CD4-positive, CD25-positive, alpha-beta regulatory T cell (primary cell): ENCODE measurements around the gene NACC2. TPM values are rescaled to one million over a fixed set of nuclear protein-coding genes. Genes with fewer than 3 reads are reported as not detected.
A peak's percentile ranks its signal among the peaks of the same experiment; 100 is the strongest.

Experiments used
- ATAC-seq, 2 donors: fragments of 150-1000 bp; cut with Tn5 transposase; one replicate each; pipeline ENCODE4 v1.10.0; 2021; ENCODE audit warnings: low read depth in 2 of 2, moderate number of reproducible peaks in 2 of 2, moderate library complexity in 1 of 2
- DNase-seq, 3 donors: peaks; one replicate each; pipeline versions ENCODE4 v3.0.0 to v3.0.0-alpha.2; 2012 to 2022; ENCODE audit warnings: mixed read lengths in 1 of 3
- H3K27ac ChIP-seq: one replicate; pipeline ENCODE4 v1.7.0; 2013; ENCODE audit warnings: mild to moderate bottlenecking, low read length; ENCODE audit not compliant: insufficient read depth, poor library complexity, severe bottlenecking
- H3K27me3 ChIP-seq: one replicate; pipeline ENCODE4 v1.7.0; 2013; ENCODE audit warnings: low read length; ENCODE audit not compliant: control insufficient read depth, insufficient read depth
- H3K36me3 ChIP-seq: one replicate; pipeline ENCODE4 v1.7.0; 2013; ENCODE audit warnings: mild to moderate bottlenecking, low read length, moderate library complexity; ENCODE audit not compliant: control insufficient read depth, insufficient read depth
- H3K4me1 ChIP-seq: 2 replicates; pipeline ENCODE4 v1.7.0; 2013; ENCODE audit warnings: mild to moderate bottlenecking, low read length; ENCODE audit not compliant: insufficient read depth, control insufficient read depth, poor library complexity, severe bottlenecking
- H3K4me3 ChIP-seq: one replicate; pipeline ENCODE4 v1.7.0; 2013; ENCODE audit warnings: low read depth, mild to moderate bottlenecking, low read length, moderate library complexity
- H3K9me3 ChIP-seq, 2 experiments: 1 replicate in 1 of 2; 2 replicates in 1 of 2; pipeline ENCODE4 v1.7.0; 2013; ENCODE audit warnings: low read length in 2 of 2, mild to moderate bottlenecking in 1 of 2, moderate library complexity in 1 of 2; ENCODE audit not compliant: control insufficient read depth in 2 of 2
- H3K27ac Mint-ChIP-seq, 3 donors: one replicate each; pipeline ENCODE4 v1.8.0; 2020 to 2022; ENCODE audit warnings: mild to moderate bottlenecking in 3 of 3, mixed read lengths in 3 of 3, moderate library complexity in 2 of 3
- H3K27me3 Mint-ChIP-seq: one replicate; pipeline ENCODE4 v1.8.0; 2022; ENCODE audit warnings: mild to moderate bottlenecking, mixed read lengths
- H3K36me3 Mint-ChIP-seq: one replicate; pipeline ENCODE4 v1.8.0; 2020; ENCODE audit warnings: mixed read lengths
- H3K4me1 Mint-ChIP-seq, 4 donors: one replicate each; pipeline ENCODE4 v1.8.0; 2020 to 2022; ENCODE audit warnings: mixed read lengths in 4 of 4, mild to moderate bottlenecking in 1 of 4
- H3K4me3 Mint-ChIP-seq, 4 donors: one replicate each; pipeline ENCODE4 v1.8.0; 2020 to 2022; ENCODE audit warnings: mild to moderate bottlenecking in 4 of 4, mixed read lengths in 4 of 4, moderate library complexity in 3 of 4
- H3K9me3 Mint-ChIP-seq, 7 donors: one replicate each; pipeline ENCODE4 v1.8.0; 2020 to 2022; ENCODE audit warnings: mixed read lengths in 7 of 7, mild to moderate bottlenecking in 3 of 7, moderate library complexity in 2 of 7
- polyA plus RNA-seq, 4 donors: library from polyadenylated mRNA; unstranded; fragments of 300-500 nt; fragmentation: Illumina TruSeq; gene quantifications; one replicate each; pipeline ENCODE4 v1.2.3, GENCODE V29; 2021
- total RNA-seq: library from RNA; stranded (reverse); gene quantifications from one replicate; pipeline ENCODE4 v1.2.3, GENCODE V29; 2022

Gene NACC2
- total and polyA plus RNA-seq, 5 donors from 2014 or later = 0.76 to 4.8 (median 1.0) TPM

DNA sequence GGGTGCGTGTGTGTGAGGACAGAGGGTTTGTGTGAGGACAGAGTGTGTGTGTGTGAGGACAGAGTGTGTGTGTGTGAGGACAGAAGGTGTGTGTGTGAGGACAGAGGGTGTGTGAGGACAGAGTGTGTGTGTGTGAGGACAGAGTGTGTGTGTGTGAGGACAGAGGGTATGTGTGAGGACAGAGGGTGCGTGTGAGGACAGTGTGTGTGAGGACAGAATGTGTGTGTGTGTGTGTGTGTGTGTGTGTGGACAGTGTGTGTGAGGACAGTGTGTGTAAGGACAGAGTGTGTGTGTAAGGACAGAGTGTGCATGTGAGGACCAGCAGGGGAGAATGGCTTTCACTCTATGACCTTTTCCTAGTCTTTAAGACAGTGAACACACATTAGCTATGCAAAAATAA is 70.8 kb downstream of the NACC2 start:
- Histone ChIP-seq H3K27ac (no peak overlapping the region), H3K9me3 (no peaks in the 10 kb centered on the region), H3K4me3 (no peak overlapping the region), H3K4me1 (no peaks in the 10 kb centered on the region), H3K36me3 (peaks cover 6% of the 10 kb centered on the region), H3K27me3 (no peaks in the 10 kb centered on the region)
- Mint-ChIP-seq H3K4me1 (peaks cover 0 to 13% (median 3%) of the 10 kb centered on the region in 4 donors), H3K27me3 (no peaks in the 10 kb centered on the region), H3K9me3 (peaks cover 0 to 5% (median 0%) of the 10 kb centered on the region in 7 donors), H3K27ac (no peak overlapping the region), H3K4me3 (no peak overlapping the region), H3K36me3 (peaks cover 14% of the 10 kb centered on the region)
- DNase-seq (no peak), ATAC-seq (no peak)

DNA sequence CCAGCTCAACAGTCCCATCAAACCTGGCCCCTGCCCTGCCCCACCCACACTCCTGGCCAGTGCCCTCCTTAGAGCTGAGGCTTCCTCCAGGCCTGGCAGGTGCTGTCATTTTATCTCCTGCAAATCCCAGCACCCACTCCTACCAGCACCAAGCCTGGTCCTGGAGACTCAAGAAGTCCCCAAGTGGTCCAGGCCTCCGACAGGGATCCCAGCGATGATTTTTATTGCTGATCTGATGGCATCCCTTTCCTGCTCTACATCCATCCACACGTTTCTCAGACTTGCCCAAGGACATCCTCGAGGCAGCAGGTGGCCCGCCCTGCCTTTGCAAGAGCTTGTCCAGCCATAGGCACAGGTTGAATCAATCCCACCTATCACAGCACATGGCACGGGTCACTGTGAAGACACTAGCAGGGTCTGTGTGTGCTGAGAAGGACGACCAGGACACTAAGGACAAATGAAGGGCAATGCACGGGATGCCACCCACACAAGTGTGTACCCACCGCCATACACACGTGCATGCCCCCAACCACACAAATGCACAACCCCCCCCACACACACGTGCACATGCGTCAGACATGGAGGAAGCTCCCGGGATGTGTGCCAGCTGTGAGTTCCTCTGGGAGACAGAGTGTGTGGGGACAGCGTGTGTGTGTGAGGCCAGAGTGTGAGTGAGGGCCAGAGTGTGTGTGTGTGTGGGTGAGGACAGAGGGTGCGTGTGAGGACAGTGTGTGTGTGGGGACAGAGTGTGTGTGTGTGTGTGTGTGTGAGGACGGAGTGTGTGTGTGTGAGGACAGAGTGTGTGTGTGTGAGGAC is 71.5 kb downstream of the NACC2 start:
- Mint-ChIP-seq H3K9me3 (peaks cover 0 to 5% (median 0%) of the 10 kb centered on the region in 7 donors), H3K27ac (peak overlapping the region in 1 of 3 donors; percentile 83), H3K36me3 (peaks cover 14% of the 10 kb centered on the region), H3K4me3 (no peak overlapping the region), H3K27me3 (no peaks in the 10 kb centered on the region), H3K4me1 (peaks cover 0 to 13% (median 3%) of the 10 kb centered on the region in 4 donors)
- no peaks in the 10 kb centered on the region for H3K9me3 ChIP-seq
- H3K4me1 ChIP-seq = no peaks in the 10 kb centered on the region
- no peaks in the 10 kb centered on the region for H3K27me3 ChIP-seq
- ATAC-seq (no peak), DNase-seq (no peak)
- H3K36me3 ChIP-seq = no peaks in the 10 kb centered on the region
- no peak overlapping the region for H3K4me3 ChIP-seq
- no peak overlapping the region for H3K27ac ChIP-seq

GRCh38 chr9:136022731-136023409 is 72.2 kb downstream of the NACC2 start:
- Histone ChIP-seq H3K27ac (no peak overlapping the region), H3K36me3 (no peaks in the 10 kb centered on the region), H3K4me1 (no peaks in the 10 kb centered on the region), H3K4me3 (no peak overlapping the region), H3K9me3 (no peaks in the 10 kb centered on the region), H3K27me3 (no peaks in the 10 kb centered on the region)
- H3K4me1 Mint-ChIP-seq = peaks cover 0 to 13% (median 3%) of the 10 kb centered on the region in 4 donors
- peaks cover 14% of the 10 kb centered on the region for H3K36me3 Mint-ChIP-seq
- peaks cover 0 to 5% (median 0%) of the 10 kb centered on the region in 7 donors for H3K9me3 Mint-ChIP-seq
- no peak overlapping the region for H3K4me3 Mint-ChIP-seq
- no peaks in the 10 kb centered on the region for H3K27me3 Mint-ChIP-seq
- DNase-seq (no peak), ATAC-seq (no peak)
- H3K27ac Mint-ChIP-seq = no peak overlapping the region

GRCh38 chr9:136021872-136022681 is 73.0 kb downstream of the NACC2 start:
- H3K4me1 ChIP-seq = no peaks in the 10 kb centered on the region
- peaks cover 14% of the 10 kb centered on the region for H3K36me3 Mint-ChIP-seq
- H3K36me3 ChIP-seq = no peaks in the 10 kb centered on the region
- DNase-seq (no peak), ATAC-seq (no peak)
- no peak overlapping the region for H3K27ac ChIP-seq
- peaks cover 0 to 13% (median 0%) of the 10 kb centered on the region in 4 donors for H3K4me1 Mint-ChIP-seq
- H3K27me3 ChIP-seq = no peaks in the 10 kb centered on the region
- peaks cover 0 to 5% (median 0%) of the 10 kb centered on the region in 7 donors for H3K9me3 Mint-ChIP-seq
- no peak overlapping the region for H3K4me3 ChIP-seq
- no peaks in the 10 kb centered on the region for H3K9me3 ChIP-seq
- no peak overlapping the region for H3K4me3 Mint-ChIP-seq
- H3K27ac Mint-ChIP-seq = peak overlapping the region in 2 of 3 donors; percentile 11 to 34
- H3K27me3 Mint-ChIP-seq = no peaks in the 10 kb centered on the region

GRCh38 chr9:136021171-136021871 is 73.8 kb downstream of the NACC2 start:
- Histone ChIP-seq H3K4me1 (no peaks in the 10 kb centered on the region), H3K27me3 (no peaks in the 10 kb centered on the region), H3K4me3 (no peak overlapping the region), H3K9me3 (no peaks in the 10 kb centered on the region), H3K27ac (no peak overlapping the region), H3K36me3 (no peaks in the 10 kb centered on the region)
- ATAC-seq (no peak), DNase-seq (no peak)
- H3K27me3 Mint-ChIP-seq = no peaks in the 10 kb centered on the region
- peaks cover 0 to 13% (median 0%) of the 10 kb centered on the region in 4 donors for H3K4me1 Mint-ChIP-seq
- H3K36me3 Mint-ChIP-seq = peaks cover 10% of the 10 kb centered on the region
- peak overlapping the region in 2 of 3 donors; percentile 11 to 34 for H3K27ac Mint-ChIP-seq
- no peak overlapping the region for H3K4me3 Mint-ChIP-seq
- peaks cover 0 to 2% (median 0%) of the 10 kb centered on the region in 7 donors for H3K9me3 Mint-ChIP-seq

DNA sequence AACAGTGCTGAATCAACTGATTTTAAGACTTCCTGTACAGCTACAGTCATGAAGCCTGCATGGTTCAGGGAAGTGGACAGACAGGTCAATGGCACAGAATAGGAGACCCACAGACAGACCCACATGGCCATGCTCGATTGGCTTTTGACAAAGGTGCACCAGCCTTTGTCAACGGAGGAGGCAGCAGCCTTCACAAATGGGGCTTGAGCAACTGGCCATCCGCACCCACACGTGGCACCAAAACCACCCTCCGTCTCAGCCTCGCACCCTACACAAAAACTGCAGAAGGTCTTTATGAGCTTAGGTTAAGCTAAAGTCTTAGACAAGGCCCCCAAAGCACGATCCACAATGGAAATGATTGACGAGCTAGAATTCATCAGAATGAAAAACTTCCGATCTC is 74.4 kb downstream of the NACC2 start:
- no peak overlapping the region for H3K27ac ChIP-seq
- H3K4me3 ChIP-seq = no peak overlapping the region
- DNase-seq = no peak
- Mint-ChIP-seq H3K27ac (no peak overlapping the region), H3K27me3 (no peaks in the 10 kb centered on the region), H3K36me3 (peaks cover 8% of the 10 kb centered on the region), H3K4me1 (peaks cover 0 to 13% (median 0%) of the 10 kb centered on the region in 4 donors), H3K9me3 (peaks cover 0 to 2% (median 0%) of the 10 kb centered on the region in 7 donors), H3K4me3 (no peak overlapping the region)
- H3K36me3 ChIP-seq = no peaks in the 10 kb centered on the region
- no peaks in the 10 kb centered on the region for H3K9me3 ChIP-seq
- H3K27me3 ChIP-seq = no peaks in the 10 kb centered on the region
- no peaks in the 10 kb centered on the region for H3K4me1 ChIP-seq
- ATAC-seq = no peak

GRCh38 chr9:136020206-136020605 is 74.9 kb downstream of the NACC2 start:
- Mint-ChIP-seq H3K27ac (no peak overlapping the region), H3K36me3 (peaks cover 6% of the 10 kb centered on the region), H3K4me1 (peaks cover 0 to 12% (median 0%) of the 10 kb centered on the region in 4 donors), H3K27me3 (no peaks in the 10 kb centered on the region), H3K9me3 (peaks cover 0 to 1% (median 0%) of the 10 kb centered on the region in 7 donors), H3K4me3 (no peak overlapping the region)
- DNase-seq = no peak
- Histone ChIP-seq H3K36me3 (no peaks in the 10 kb centered on the region), H3K4me1 (no peaks in the 10 kb centered on the region), H3K4me3 (no peak overlapping the region), H3K27me3 (no peaks in the 10 kb centered on the region), H3K9me3 (no peaks in the 10 kb centered on the region), H3K27ac (no peak overlapping the region)
- ATAC-seq = no peak
